ENCODE measurements around the gene KLHL2.

DNA sequence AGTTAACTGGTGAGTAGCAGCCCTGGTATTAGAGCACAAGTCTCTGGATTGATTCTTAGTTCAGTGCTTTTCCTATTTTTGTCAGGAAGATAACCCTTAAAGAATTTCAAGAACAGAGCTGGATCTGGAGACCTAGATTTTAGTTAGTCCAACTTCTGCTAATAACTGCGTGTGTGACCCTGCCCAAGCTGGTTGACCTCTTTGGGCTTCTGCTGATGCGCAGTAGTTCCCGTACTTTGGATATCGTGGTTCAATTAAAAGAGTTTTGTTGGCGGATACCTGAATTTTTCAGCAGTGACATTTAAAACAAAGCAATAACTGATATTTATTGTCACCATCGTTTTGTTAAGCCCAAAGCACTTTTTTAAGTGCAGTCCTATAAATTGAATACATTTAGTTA is 129.4 kb downstream of the KLHL2 start:
- no peak for TF ChIP-seq ZFP36 (IDR thresholded peaks at IDR 0.05; ENCODE audit: borderline replicate concordance, low read depth, low read length, partially characterized antibody)
- no peak for TF ChIP-seq GATAD2A (CRISPR knock-in tag; IDR thresholded peaks at IDR 0.05)
- no peak for TF ChIP-seq ZNF225 (CRISPR knock-in tag; IDR thresholded peaks at IDR 0.05)
- no peak for TF ChIP-seq ZNF878 (CRISPR knock-in tag; IDR thresholded peaks at IDR 0.05)
- TF ChIP-seq CTCF (CRISPR knock-in tag; IDR thresholded peaks at IDR 0.05), result no peak
- TF ChIP-seq, protein P1, sequence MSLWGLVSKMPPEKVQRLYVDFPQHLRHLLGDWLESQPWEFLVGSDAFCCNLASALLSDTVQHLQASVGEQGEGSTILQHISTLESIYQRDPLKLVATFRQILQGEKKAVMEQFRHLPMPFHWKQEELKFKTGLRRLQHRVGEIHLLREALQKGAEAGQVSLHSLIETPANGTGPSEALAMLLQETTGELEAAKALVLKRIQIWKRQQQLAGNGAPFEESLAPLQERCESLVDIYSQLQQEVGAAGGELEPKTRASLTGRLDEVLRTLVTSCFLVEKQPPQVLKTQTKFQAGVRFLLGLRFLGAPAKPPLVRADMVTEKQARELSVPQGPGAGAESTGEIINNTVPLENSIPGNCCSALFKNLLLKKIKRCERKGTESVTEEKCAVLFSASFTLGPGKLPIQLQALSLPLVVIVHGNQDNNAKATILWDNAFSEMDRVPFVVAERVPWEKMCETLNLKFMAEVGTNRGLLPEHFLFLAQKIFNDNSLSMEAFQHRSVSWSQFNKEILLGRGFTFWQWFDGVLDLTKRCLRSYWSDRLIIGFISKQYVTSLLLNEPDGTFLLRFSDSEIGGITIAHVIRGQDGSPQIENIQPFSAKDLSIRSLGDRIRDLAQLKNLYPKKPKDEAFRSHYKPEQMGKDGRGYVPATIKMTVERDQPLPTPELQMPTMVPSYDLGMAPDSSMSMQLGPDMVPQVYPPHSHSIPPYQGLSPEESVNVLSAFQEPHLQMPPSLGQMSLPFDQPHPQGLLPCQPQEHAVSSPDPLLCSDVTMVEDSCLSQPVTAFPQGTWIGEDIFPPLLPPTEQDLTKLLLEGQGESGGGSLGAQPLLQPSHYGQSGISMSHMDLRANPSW (CRISPR knock-in tag; IDR thresholded peaks at IDR 0.05; ENCODE audit: borderline replicate concordance), result no peak
- TF ChIP-seq ZNF558 (CRISPR knock-in tag; IDR thresholded peaks at IDR 0.05; ENCODE audit: borderline replicate concordance), result no peak
- no peak for TF ChIP-seq ZNF749 (CRISPR knock-in tag; IDR thresholded peaks at IDR 0.05; ENCODE audit: borderline replicate concordance)
